ENCODE measurements around the gene GKN2.
"Not testable (repeated sequence)": the region's sequence is repeated elsewhere in the genome, so short reads cannot be mapped to it uniquely, and the experiment has no call there.

The GKN2 gene

DNA sequence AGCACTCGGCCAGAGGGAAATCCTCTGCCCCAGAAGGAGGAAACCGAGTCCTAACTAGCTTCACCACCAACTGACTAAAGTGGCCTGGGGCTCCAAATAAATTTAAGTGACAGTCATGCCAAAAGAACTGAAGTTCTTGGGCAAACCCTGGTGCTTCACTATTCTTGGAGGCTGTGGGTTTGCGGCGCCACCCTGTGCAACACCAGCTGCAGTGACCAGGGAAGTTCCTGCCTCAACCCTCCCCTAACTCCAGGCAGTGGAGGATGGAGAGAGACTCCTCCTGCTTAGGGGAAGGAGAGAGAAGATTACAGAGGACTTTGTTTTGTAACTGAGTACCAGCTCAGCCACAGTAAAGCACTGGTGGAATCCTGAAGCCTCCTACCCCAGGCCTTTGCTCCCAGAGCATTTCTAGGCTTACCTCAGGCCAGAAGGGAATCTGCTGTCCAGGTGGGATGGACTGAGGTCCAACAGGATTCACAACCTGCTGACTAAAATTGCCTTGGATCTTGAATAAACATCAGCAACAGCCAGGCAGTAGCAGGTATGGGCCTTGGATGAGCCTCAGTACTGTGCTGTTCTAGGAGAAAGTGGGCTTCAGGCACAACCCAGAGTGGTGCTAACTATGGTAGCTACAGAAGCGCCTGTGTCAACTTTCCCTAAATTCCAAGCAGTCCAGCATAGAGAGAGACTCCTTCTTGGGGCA lies 52.0 kb downstream of the GKN2 start:
- no peak for FAIRE-seq
- no peak for DNase-seq (ENCODE audit: insufficient read length, low spot score)

DNA sequence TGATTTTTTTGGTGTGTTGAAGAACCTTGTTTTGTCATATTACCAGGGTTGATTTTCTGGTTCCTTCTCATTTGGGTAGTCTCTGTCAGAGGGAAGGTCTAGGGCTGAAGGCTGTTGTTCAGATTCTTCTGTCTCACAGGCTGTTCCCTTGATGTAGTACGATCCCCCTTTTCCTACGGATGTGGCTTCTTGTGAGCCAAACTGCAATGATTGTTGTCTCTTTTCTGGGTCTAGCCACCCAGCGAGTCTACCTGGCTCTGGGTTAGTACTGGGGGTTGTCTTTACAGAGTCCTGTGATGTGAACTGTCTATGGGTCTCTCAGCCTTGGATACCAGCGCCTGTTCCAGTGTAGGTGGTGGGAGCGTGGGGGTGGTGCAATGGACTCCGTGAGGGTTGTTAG lies 56.7 kb downstream of the GKN2 start:
- FAIRE-seq; DNase-seq (ENCODE audit: insufficient read length, low spot score): not testable (repeated sequence)
